Type B pancreatic cell (in vitro differentiated cells): ENCODE results near the gene PARD3B. TPM values are rescaled to one million over a fixed set of nuclear protein-coding genes. Genes with fewer than 3 reads are reported as not detected.
A peak's percentile ranks its signal among the peaks of the same experiment; 100 is the strongest.

Experiments used
- DNase-seq: peaks from one replicate; pipeline ENCODE4 v3.0.0; 2021; ENCODE audit warnings: mixed read lengths; ENCODE audit not compliant: unreplicated experiment; ENCODE audit errors: extremely low spot score
- H3K27ac Mint-ChIP-seq: 2 replicates; pipeline ENCODE4 v1.8.0; 2021; ENCODE audit warnings: mild to moderate bottlenecking, mixed read lengths
- H3K27me3 Mint-ChIP-seq: 2 replicates; pipeline ENCODE4 v1.8.0; 2021; ENCODE audit warnings: mixed read lengths
- H3K36me3 Mint-ChIP-seq: 2 replicates; pipeline ENCODE4 v1.8.0; 2021; ENCODE audit warnings: mixed read lengths
- H3K4me1 Mint-ChIP-seq: one replicate; pipeline ENCODE4 v1.8.0; 2021; ENCODE audit warnings: mixed read lengths; ENCODE audit not compliant: unreplicated experiment
- H3K4me3 Mint-ChIP-seq: 2 replicates; pipeline ENCODE4 v1.8.0; 2021; ENCODE audit warnings: mild to moderate bottlenecking, mixed read lengths
- H3K9me3 Mint-ChIP-seq: 2 replicates; pipeline ENCODE4 v1.8.0; 2021; ENCODE audit warnings: mixed read lengths
- total RNA-seq: library from RNA; stranded (reverse); gene quantifications from 2 replicates; pipeline ENCODE4 v1.2.1, GENCODE V29; 2021; ENCODE audit warnings: low replicate concordance
- TF ChIP-seq, protein P1 (sequence below): fragments of 200-600 bp; sonication (generic); conservative IDR thresholded peaks from 2 replicates; pipeline ENCODE4 v1.5.0; 2021; ENCODE audit warnings: antibody characterized with exemption, mild to moderate bottlenecking

PARD3B gene
- total RNA-seq, 1 donor from 2014 or later: 15.9 TPM

DNA sequence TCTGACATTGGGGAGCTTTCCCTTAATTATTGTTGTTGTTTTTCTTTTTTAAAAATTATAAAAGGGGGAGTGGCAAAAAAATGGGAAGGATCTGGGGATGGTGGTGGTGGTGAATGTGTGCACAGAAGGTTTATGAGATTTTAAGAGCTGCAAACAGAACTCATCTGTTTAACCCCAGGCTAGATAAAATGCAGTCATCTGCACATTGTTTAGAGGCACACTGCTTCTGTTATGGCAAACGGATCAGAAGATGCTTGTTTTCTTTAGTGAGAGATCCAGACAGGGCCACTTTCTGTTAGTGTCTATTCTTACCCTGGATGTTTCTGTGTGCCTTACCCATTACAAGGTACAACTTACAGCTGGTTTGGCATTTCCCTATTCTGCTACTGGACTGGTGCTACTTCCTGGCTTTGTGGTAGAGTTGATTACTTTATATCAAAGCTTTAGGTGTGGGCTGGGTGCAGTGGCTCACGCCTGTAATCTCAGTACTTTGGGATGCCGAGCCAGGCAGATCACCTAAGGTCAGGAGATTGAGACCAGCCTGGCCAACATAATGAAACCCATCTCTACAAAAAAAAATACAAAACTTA is 1068.8 kb downstream of the PARD3B start:
- no peaks in the 10 kb centered on the region for H3K36me3 Mint-ChIP-seq
- H3K9me3 Mint-ChIP-seq: no peaks in the 10 kb centered on the region
- H3K4me1 Mint-ChIP-seq: peaks cover 60% of the 10 kb centered on the region
- H3K4me3 Mint-ChIP-seq: no peak overlapping the region
- no peak for DNase-seq
- no peaks in the 10 kb centered on the region for H3K27me3 Mint-ChIP-seq
- H3K27ac Mint-ChIP-seq: no peak overlapping the region
- TF ChIP-seq, protein P1, sequence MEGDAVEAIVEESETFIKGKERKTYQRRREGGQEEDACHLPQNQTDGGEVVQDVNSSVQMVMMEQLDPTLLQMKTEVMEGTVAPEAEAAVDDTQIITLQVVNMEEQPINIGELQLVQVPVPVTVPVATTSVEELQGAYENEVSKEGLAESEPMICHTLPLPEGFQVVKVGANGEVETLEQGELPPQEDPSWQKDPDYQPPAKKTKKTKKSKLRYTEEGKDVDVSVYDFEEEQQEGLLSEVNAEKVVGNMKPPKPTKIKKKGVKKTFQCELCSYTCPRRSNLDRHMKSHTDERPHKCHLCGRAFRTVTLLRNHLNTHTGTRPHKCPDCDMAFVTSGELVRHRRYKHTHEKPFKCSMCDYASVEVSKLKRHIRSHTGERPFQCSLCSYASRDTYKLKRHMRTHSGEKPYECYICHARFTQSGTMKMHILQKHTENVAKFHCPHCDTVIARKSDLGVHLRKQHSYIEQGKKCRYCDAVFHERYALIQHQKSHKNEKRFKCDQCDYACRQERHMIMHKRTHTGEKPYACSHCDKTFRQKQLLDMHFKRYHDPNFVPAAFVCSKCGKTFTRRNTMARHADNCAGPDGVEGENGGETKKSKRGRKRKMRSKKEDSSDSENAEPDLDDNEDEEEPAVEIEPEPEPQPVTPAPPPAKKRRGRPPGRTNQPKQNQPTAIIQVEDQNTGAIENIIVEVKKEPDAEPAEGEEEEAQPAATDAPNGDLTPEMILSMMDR: no peak

DNA sequence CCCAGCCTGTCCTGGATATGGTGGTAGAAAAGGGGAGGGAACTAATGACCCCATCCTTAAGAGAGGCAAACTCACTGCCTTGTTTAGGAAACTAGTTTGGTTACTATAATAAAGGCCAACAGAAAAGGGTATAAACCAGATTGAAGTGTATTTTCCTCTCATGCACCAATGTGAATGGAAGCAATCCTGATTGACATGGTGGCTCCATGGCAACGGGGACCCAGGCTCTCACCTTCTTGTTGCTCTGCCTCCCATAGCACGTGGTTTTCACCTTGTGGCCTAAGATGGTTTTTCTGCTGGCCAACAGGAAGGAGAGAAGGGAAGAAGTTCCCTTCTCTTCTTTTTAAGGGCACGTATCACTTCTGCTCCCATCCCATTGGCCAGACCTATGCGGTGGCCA is 1069.7 kb downstream of the PARD3B start:
- Mint-ChIP-seq H3K36me3 (no peaks in the 10 kb centered on the region), H3K27ac (no peak overlapping the region), H3K9me3 (no peaks in the 10 kb centered on the region), H3K27me3 (no peaks in the 10 kb centered on the region), H3K4me1 (peaks cover 52% of the 10 kb centered on the region), H3K4me3 (no peak overlapping the region)
- no peak for DNase-seq
- TF ChIP-seq, protein P1: no peak

DNA sequence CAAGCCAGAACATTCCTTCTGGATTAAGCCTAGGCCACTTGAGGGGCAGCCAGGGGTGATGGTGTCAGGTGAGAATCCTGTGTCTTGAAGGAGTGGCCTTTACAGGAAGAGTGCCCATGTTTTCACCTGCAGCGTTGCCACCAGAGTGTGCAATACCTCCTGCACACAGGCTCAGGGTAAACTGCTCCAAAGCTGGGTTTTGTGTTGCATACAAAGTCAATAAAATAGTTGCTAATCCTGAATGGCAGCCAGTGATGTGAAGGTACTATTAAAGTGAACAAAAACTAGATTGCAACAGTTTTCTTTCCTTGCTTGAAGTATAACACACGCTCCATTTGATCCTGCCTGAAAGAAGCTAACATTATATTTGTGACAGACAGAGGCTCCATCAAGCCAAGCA is 1072.6 kb downstream of the PARD3B start:
- Mint-ChIP-seq H3K4me3 (no peak overlapping the region), H3K27ac (no peak overlapping the region), H3K27me3 (no peaks in the 10 kb centered on the region), H3K36me3 (no peaks in the 10 kb centered on the region), H3K9me3 (no peaks in the 10 kb centered on the region), H3K4me1 (peaks cover 38% of the 10 kb centered on the region)
- no peak for DNase-seq
- TF ChIP-seq, protein P1: no peak

DNA sequence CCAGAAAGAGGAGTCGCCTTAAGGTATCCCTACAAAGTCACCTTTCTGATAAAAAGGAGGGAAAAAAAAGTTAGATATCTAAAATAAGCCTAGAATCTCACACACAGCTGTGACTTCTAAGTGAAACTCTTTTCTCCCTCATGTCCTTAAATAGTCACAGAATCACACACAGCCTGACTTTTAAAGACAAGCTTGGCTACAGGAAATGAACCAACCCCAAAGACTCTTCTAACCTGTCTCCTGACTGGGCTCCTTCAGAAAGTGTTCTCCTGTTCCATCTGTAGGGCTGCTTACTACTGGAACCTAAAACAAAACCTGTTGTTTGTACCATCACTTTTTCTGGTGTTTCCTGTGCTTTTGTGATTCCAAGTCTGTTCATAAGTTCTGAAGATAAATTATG is 1074.3 kb downstream of the PARD3B start:
- Mint-ChIP-seq H3K27ac (no peak overlapping the region), H3K27me3 (no peaks in the 10 kb centered on the region), H3K4me1 (peaks cover 24% of the 10 kb centered on the region), H3K9me3 (no peaks in the 10 kb centered on the region), H3K36me3 (no peaks in the 10 kb centered on the region), H3K4me3 (no peak overlapping the region)
- TF ChIP-seq, protein P1: no peak
- DNase-seq: no peak

DNA sequence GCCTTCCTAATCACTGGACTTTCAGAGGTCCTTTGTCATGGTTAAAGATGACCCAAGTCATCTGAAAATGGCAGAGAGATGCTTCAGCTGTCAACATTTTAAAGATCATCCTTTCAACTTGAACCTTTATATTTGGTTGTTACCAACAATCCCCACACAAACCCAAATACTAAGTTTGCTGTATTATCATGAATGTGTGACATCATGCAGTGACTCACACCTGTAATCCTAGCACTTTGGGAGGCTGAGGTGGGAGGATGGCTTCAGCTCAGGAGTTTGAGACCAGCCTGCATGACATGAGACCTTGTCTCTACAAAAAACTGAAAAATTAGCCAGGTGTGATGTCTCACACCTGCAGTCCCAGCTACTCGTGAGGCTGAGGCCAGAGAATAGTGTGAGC is 1081.8 kb downstream of the PARD3B start:
- Mint-ChIP-seq H3K9me3 (no peaks in the 10 kb centered on the region), H3K27ac (no peak overlapping the region), H3K36me3 (peaks cover 4% of the 10 kb centered on the region), H3K4me3 (no peak overlapping the region), H3K4me1 (peaks cover 27% of the 10 kb centered on the region), H3K27me3 (no peaks in the 10 kb centered on the region)
- TF ChIP-seq, protein P1: no peak
- no peak for DNase-seq

DNA sequence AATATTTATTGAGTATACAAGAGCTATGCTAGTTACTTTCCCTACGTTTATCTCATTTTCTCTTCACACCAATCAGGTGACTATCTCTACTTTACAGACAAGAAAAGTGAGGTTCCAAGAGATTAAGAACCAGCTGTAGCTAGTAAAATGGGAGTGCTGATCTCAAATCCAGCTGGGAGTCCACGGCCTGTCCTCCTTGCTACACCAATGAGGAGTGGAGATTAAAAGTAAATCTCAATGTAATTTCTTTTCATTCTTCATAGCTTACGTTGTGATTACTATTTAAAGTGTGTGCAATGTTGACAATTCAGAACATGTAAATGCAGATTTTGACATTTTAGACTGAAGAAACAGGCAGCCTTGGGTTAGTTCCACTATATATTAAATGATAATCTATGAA is 1083.1 kb downstream of the PARD3B start:
- TF ChIP-seq, protein P1: no peak
- peaks cover 27% of the 10 kb centered on the region for H3K4me1 Mint-ChIP-seq

More for the DNA sequence above, 1083.1 kb downstream of the PARD3B start:
- no peaks in the 10 kb centered on the region for H3K27me3 Mint-ChIP-seq
- H3K36me3 Mint-ChIP-seq: peaks cover 4% of the 10 kb centered on the region
- H3K27ac Mint-ChIP-seq: peak overlapping the region; percentile 39
- DNase-seq: no peak
- no peaks in the 10 kb centered on the region for H3K9me3 Mint-ChIP-seq
- peak overlapping the region; percentile 73 for H3K4me3 Mint-ChIP-seq
